Activated CD8-positive, alpha-beta memory T cell treated with anti-CD3 and anti-CD28 coated beads, Interleukin-2, amount 50 U/mL, for 1 hour (primary cell): ENCODE results near the gene UGT2B7.
"Not testable (repeated sequence)": the region's sequence is repeated elsewhere in the genome, so short reads cannot be mapped to it uniquely, and the experiment has no call there.

Source experiments
- DNase-seq: peaks from one replicate; pipeline ENCODE4 v3.0.0-alpha.2; 2020; ENCODE audit errors: extremely low read depth

The UGT2B7 gene

GRCh38 chr4:69088473-69088872, 7.8 kb upstream of the UGT2B7 start:
- no peak for DNase-seq

GRCh38 chr4:69089388-69089787, 6.9 kb upstream of the UGT2B7 start:
- DNase-seq, result no peak

- DNase-seq, result no peak
Measured at GRCh38 chr4:69092190-69092589, 4.1 kb upstream of the UGT2B7 start.

GRCh38 chr4:69092980-69093568, 3.2 kb upstream of the UGT2B7 start:
- DNase-seq, result no peak

- no peak for DNase-seq
Measured at GRCh38 chr4:69093681-69094080, 2.6 kb upstream of the UGT2B7 start.

GRCh38 chr4:69095301-69095731, 958 bp upstream of the UGT2B7 start:
- DNase-seq, result no peak

- DNase-seq, result no peak
Measured at GRCh38 chr4:69096810-69097209, 536 bp downstream of the UGT2B7 start.

- DNase-seq, result no peak
Measured at GRCh38 chr4:69098470-69098869, 2.2 kb downstream of the UGT2B7 start.

- DNase-seq, result no peak
Measured at GRCh38 chr4:69099910-69100309, 3.6 kb downstream of the UGT2B7 start.

- DNase-seq, result not testable (repeated sequence)
Measured at GRCh38 chr4:69102668-69103067, 6.4 kb downstream of the UGT2B7 start.

- no peak for DNase-seq
Measured at GRCh38 chr4:69104719-69105275, 8.5 kb downstream of the UGT2B7 start.

- DNase-seq, result not testable (repeated sequence)
Measured at GRCh38 chr4:69115151-69115850, 19.0 kb downstream of the UGT2B7 start.

GRCh38 chr4:69115851-69116213, 19.6 kb downstream of the UGT2B7 start:
- DNase-seq, result no peak

GRCh38 chr4:69116645-69117321, 20.5 kb downstream of the UGT2B7 start:
- DNase-seq, result no peak

- DNase-seq, result no peak
Measured at GRCh38 chr4:69120870-69121269, 24.6 kb downstream of the UGT2B7 start.

- DNase-seq, result no peak
Measured at GRCh38 chr4:69122476-69122875, 26.2 kb downstream of the UGT2B7 start.

GRCh38 chr4:69124941-69125340, 28.7 kb downstream of the UGT2B7 start:
- no peak for DNase-seq

- no peak for DNase-seq
Measured at GRCh38 chr4:69126024-69126423, 29.8 kb downstream of the UGT2B7 start.

GRCh38 chr4:69133993-69134392, 37.7 kb downstream of the UGT2B7 start:
- no peak for DNase-seq

- no peak for DNase-seq
Measured at GRCh38 chr4:69134471-69134870, 38.2 kb downstream of the UGT2B7 start.

GRCh38 chr4:69141320-69141719, 45.0 kb downstream of the UGT2B7 start:
- DNase-seq, result no peak

GRCh38 chr4:69147334-69147733, 51.1 kb downstream of the UGT2B7 start:
- no peak for DNase-seq

GRCh38 chr4:69154021-69154420, 57.7 kb downstream of the UGT2B7 start:
- no peak for DNase-seq
